Lung (tissue), 12 donors: ENCODE measurements around the gene CAMKMT. TPM values are rescaled to one million over a fixed set of nuclear protein-coding genes. Genes with fewer than 3 reads are reported as not detected.

Source experiments
- ATAC-seq: fragments of 200-7000 bp; cut with Tn5 transposase; one replicate; pipeline ENCODE4 v1.9.1; 2020; ENCODE audit warnings: moderate number of reproducible peaks; ENCODE audit not compliant: insufficient read depth, low FRiP score
- DNase-seq, 3 donors: peaks; one replicate each; pipeline ENCODE4 v3.0.0-alpha.2; 2013 to 2017
- H3K27ac ChIP-seq, 2 donors: one replicate each; pipeline ENCODE4 v1.5.1; 2013; ENCODE audit warnings: mild to moderate bottlenecking in 2 of 2, moderate library complexity in 2 of 2, control low read depth in 1 of 2, inconsistent platforms in 1 of 2, low read depth in 1 of 2, low read length in 1 of 2
- H3K27me3 ChIP-seq, 3 donors: one replicate each; pipeline ENCODE4 v1.5.1; 2013; ENCODE audit warnings: low read length in 2 of 3; ENCODE audit not compliant: control insufficient read depth in 3 of 3, insufficient read depth in 3 of 3
- H3K36me3 ChIP-seq, 4 donors: one replicate each; pipeline ENCODE4 v1.5.1; 2013; ENCODE audit warnings: low read length in 4 of 4, mild to moderate bottlenecking in 1 of 4, moderate library complexity in 1 of 4; ENCODE audit not compliant: control insufficient read depth in 4 of 4, insufficient read depth in 4 of 4
- H3K4me1 ChIP-seq, 5 donors: one replicate each; pipeline ENCODE4 v1.5.1; 2013; ENCODE audit warnings: low read length in 5 of 5, mild to moderate bottlenecking in 2 of 5, moderate library complexity in 1 of 5; ENCODE audit not compliant: control insufficient read depth in 5 of 5, insufficient read depth in 5 of 5
- H3K4me3 ChIP-seq: one replicate; pipeline ENCODE4 v1.5.1; 2013; ENCODE audit warnings: mild to moderate bottlenecking, control low read depth, moderate library complexity
- H3K9ac ChIP-seq, 2 donors: one replicate each; pipeline ENCODE4 v1.5.1; 2013; ENCODE audit warnings: low read length in 2 of 2, control low read depth in 1 of 2; ENCODE audit not compliant: insufficient read depth in 1 of 2
- H3K9me3 ChIP-seq, 4 donors: one replicate each; pipeline ENCODE4 v1.5.1; 2013; ENCODE audit warnings: low read length in 3 of 4, mild to moderate bottlenecking in 1 of 4, moderate library complexity in 1 of 4; ENCODE audit not compliant: control insufficient read depth in 4 of 4, insufficient read depth in 3 of 4
- CTCF ChIP-seq: IDR thresholded peaks from 2 replicates; pipeline ENCODE4 v1.5.1; 2012; ENCODE audit warnings: mild to moderate bottlenecking; ENCODE audit errors: control extremely low read depth, extremely low read depth
- WGBS, 2 donors: extraction: QIAGEN DNeasy Blood & Tissue Kit; methylation state at CpG; one replicate each; pipeline ENCODE4 v1.1.7; 2013; 5-methylcytosine and 5-hydroxymethylcytosine counted together
- polyA plus RNA-seq, 2 donors: library from polyadenylated mRNA; stranded (reverse); fragments of 200-250 nt; gene quantifications; one replicate each; pipeline ENCODE4 v1.2.1, GENCODE V29; 2013
- total RNA-seq, 2 donors: library from RNA; depleted of rRNA in 1 of 2; stranded (reverse); fragments of >200 nt in 1 of 2; gene quantifications; one replicate each; pipeline ENCODE4 v1.2.1, GENCODE V29; 2014 to 2021
- donor health status: control.
- donor health status: control.
- donor health status: Bipolar disorder and iron deficiency.
- donor health status: healthy.
- donor health status: DM: yes; HTN: yes; CAD: no.

Gene CAMKMT
- total and polyA plus RNA-seq, 4 donors: 3.6 to 19.7 (median 8.4) TPM

- H3K4me1 ChIP-seq: peaks cover 0 to 22% (median 8%) of the 10 kb centered on the region in 5 donors
- peaks cover 0 to 10% (median 3%) of the 10 kb centered on the region in 3 donors for H3K27me3 ChIP-seq
- ATAC-seq: no peak
- no peak for DNase-seq
- no peak for TF ChIP-seq CTCF
- no peak overlapping the region for H3K9ac ChIP-seq
- H3K9me3 ChIP-seq: peaks cover 0 to 9% (median 3%) of the 10 kb centered on the region in 4 donors
- H3K36me3 ChIP-seq: no peaks in the 10 kb centered on the region
- H3K4me3 ChIP-seq: no peak overlapping the region
- H3K27ac ChIP-seq: no peak overlapping the region
- 96% methylated on average over 7 of the region's 7 CpGs for WGBS, 2 donors
Measured at GRCh38 chr2:44780406-44780805, 418.7 kb downstream of the CAMKMT start.

DNA sequence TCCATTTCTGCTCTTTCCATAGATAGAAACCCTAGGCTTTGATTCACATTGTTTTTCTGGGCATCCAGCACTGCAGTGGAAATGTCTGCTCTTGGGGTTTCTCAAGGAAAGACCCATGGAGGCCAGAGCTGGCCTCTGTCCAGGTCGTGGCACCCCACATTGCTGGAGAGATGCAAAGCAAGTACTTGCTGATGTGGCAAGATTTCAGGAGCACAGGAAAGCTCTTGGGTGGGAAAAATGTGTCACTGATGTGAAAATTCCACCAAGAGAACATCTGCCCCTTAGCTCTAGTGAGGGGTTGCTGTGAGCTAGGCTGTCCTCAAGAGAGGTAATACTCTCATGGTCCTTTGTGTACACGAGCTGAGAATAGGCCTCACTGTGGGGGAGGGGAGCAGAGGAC lies 423.7 kb downstream of the CAMKMT start:
- Histone ChIP-seq H3K4me1 (no peaks in the 10 kb centered on the region), H3K36me3 (no peaks in the 10 kb centered on the region), H3K9ac (no peak overlapping the region), H3K9me3 (peaks cover 0 to 6% (median 2%) of the 10 kb centered on the region in 4 donors), H3K4me3 (no peak overlapping the region), H3K27me3 (peaks cover 0 to 20% (median 3%) of the 10 kb centered on the region in 3 donors), H3K27ac (no peak overlapping the region)
- WGBS, 2 donors: 52 to 64% methylated on average over 2 of the region's 2 CpGs
- TF ChIP-seq CTCF: no peak
- no peak for ATAC-seq
- no peak for DNase-seq

DNA sequence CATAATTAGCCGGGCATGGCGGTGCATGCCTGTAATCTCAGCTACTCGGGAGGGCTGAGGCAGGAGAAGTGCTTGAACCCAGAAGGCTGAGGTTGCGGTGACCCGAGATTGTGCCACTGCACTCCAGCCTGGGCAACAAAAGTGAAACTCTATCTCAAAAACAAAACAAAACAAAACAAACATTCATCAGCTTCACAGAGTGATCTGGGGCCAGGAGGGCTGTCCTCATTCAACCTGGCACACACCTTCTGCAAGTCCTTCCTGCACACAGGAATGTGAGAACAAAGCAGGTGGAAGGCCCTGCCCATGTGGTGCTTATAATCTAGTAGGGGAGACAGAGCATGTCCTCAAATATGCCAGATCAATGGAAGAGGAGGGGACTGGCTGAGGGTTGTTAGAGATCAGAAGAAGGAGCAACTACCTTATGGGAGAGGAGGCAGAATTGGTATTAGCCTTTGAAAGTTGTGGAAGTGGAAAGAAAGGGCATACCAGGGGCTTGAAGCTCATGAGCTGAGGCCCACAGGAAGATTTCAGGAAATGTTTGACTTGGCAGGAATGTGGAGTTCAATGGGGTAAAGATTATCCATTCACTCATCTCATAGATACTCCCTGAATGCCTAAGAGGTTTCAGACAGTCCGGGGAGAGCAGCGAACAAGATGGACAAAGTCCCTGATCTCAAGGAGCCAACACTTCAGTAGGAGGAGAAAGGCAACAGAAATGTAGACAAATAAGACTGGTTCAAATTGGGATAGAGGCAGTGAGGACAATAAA lies 424.5 kb downstream of the CAMKMT start:
- 87 to 91% methylated on average over 7 of the region's 7 CpGs for WGBS, 2 donors
- Histone ChIP-seq H3K9ac (no peak overlapping the region), H3K9me3 (peaks cover 0 to 6% (median 2%) of the 10 kb centered on the region in 4 donors), H3K27me3 (peaks cover 0 to 20% (median 3%) of the 10 kb centered on the region in 3 donors), H3K4me3 (no peak overlapping the region), H3K27ac (no peak overlapping the region), H3K4me1 (no peaks in the 10 kb centered on the region), H3K36me3 (no peaks in the 10 kb centered on the region)
- DNase-seq (no peak), ATAC-seq (no peak)
- no peak for TF ChIP-seq CTCF
